ENCODE results near the gene CARD11. TPM values are rescaled to one million over a fixed set of nuclear protein-coding genes. Genes with fewer than 3 reads are reported as not detected.

Gene CARD11
- total and polyA plus RNA-seq, 3 donors from 2014 or later: 2.9 to 3.9 (median 3.2) TPM

- no peaks in the 10 kb centered on the region for H3K9me3 ChIP-seq
- H3K27ac ChIP-seq: no peak overlapping the region
- H3K4me3 ChIP-seq: no peak overlapping the region
- DNase-seq: no peak
- H3K36me3 ChIP-seq (ENCODE audit: low read depth, missing control alignments): no peaks in the 10 kb centered on the region
- TF ChIP-seq, protein P1, sequence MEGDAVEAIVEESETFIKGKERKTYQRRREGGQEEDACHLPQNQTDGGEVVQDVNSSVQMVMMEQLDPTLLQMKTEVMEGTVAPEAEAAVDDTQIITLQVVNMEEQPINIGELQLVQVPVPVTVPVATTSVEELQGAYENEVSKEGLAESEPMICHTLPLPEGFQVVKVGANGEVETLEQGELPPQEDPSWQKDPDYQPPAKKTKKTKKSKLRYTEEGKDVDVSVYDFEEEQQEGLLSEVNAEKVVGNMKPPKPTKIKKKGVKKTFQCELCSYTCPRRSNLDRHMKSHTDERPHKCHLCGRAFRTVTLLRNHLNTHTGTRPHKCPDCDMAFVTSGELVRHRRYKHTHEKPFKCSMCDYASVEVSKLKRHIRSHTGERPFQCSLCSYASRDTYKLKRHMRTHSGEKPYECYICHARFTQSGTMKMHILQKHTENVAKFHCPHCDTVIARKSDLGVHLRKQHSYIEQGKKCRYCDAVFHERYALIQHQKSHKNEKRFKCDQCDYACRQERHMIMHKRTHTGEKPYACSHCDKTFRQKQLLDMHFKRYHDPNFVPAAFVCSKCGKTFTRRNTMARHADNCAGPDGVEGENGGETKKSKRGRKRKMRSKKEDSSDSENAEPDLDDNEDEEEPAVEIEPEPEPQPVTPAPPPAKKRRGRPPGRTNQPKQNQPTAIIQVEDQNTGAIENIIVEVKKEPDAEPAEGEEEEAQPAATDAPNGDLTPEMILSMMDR (IDR thresholded peaks at IDR 0.05): no peak
- no peak for TF ChIP-seq POLR2A (IDR thresholded peaks at IDR 0.05)
- H3K27me3 ChIP-seq: no peaks in the 10 kb centered on the region
- intact Hi-C loops (cut with DNase I; ENCODE audit: low total_unique reads): no loop called here
- no peaks in the 10 kb centered on the region for H3K4me1 ChIP-seq
- 88 to 90% methylated on average over 7 of the region's 7 CpGs for WGBS, 2 donors
Observed at GRCh38 chr7:3078514-3078913, 34.8 kb upstream of the CARD11 start.

DNA sequence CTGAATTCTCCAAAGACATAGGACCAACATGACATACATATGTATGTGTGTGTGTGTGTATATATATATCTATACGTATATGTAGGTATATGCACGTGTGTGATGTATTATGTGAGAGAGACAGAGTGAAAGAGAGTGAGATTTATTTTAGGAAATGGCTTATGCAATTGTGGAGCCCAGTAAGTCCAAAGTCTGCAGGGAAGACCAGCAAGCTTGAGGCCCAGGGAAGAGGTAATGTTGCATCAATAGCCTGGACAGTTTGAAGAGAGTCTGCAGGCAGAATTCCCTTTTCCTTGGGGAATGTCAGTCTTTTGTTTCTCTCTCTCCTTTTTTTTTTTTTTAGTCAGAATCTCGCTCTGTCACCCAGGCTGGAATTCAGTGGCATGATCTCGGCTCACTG is 33.0 kb upstream of the CARD11 start:
- H3K9me3 ChIP-seq: no peaks in the 10 kb centered on the region
- DNase-seq: no peak
- H3K36me3 ChIP-seq (ENCODE audit: low read depth, missing control alignments): no peaks in the 10 kb centered on the region
- no peak overlapping the region for H3K4me3 ChIP-seq
- TF ChIP-seq POLR2A (IDR thresholded peaks at IDR 0.05): no peak
- TF ChIP-seq, protein P1 (IDR thresholded peaks at IDR 0.05): no peak
- intact Hi-C loops (cut with DNase I; ENCODE audit: low total_unique reads): no loop called here
- H3K4me1 ChIP-seq: no peaks in the 10 kb centered on the region
- no peaks in the 10 kb centered on the region for H3K27me3 ChIP-seq
- 81 to 90% methylated on average over 4 of the region's 4 CpGs for WGBS, 2 donors
- no peak overlapping the region for H3K27ac ChIP-seq

DNA sequence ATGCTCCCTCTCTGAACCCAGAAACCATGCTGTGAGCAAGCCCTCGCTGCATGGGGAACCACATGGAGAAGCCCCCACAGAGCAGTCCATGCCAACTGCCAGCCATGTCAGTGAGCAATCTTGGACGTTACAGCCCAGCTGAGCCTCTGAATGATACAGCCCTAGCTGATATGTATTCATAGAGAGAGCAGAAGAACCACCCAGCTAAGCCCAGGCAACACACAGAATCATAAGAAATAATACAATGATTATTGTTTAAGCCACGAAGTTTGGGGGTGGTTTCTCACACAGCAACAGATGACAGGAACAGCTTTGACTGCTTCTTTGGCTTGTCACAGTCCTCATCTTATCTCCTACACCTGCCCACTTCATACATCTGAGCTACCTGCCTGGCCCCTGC is 32.5 kb upstream of the CARD11 start:
- Histone ChIP-seq H3K4me3 (no peak overlapping the region), H3K27ac (no peak overlapping the region), H3K4me1 (no peaks in the 10 kb centered on the region), H3K27me3 (no peaks in the 10 kb centered on the region), H3K36me3 (ENCODE audit: low read depth, missing control alignments) (no peaks in the 10 kb centered on the region), H3K9me3 (no peaks in the 10 kb centered on the region)
- intact Hi-C loops (cut with DNase I; ENCODE audit: low total_unique reads): no loop called here
- DNase-seq: no peak
- WGBS, 2 donors: 93 to 94% methylated on average over 3 of the region's 3 CpGs
- TF ChIP-seq, protein P1 (IDR thresholded peaks at IDR 0.05): no peak
- TF ChIP-seq POLR2A (IDR thresholded peaks at IDR 0.05): no peak

DNA sequence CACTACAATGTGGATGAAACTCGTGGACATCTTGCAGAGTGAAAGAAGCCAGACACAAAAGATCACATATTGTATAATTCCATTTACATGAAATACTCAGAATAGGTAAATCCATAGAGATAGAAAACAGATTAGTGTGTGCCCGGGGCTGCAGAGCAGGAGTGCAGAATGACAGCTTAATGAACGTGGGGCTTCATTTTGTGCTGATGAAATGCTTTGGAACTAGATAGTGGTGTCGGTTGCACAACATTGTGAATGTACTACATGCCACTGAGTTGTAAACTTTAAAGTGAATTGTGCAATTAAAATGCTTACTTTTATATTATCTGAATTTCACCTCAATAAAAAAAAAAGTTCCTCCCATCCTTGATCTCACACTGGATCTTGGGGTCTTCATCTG is 31.8 kb upstream of the CARD11 start:
- WGBS, 2 donors: 86 to 88% methylated on average over 4 of the region's 4 CpGs
- Histone ChIP-seq H3K4me3 (no peak overlapping the region), H3K27me3 (no peaks in the 10 kb centered on the region), H3K27ac (no peak overlapping the region), H3K36me3 (ENCODE audit: low read depth, missing control alignments) (no peaks in the 10 kb centered on the region), H3K9me3 (no peaks in the 10 kb centered on the region), H3K4me1 (no peaks in the 10 kb centered on the region)
- intact Hi-C loops (cut with DNase I; ENCODE audit: low total_unique reads): no loop called here
- TF ChIP-seq POLR2A (IDR thresholded peaks at IDR 0.05): no peak
- TF ChIP-seq, protein P1 (IDR thresholded peaks at IDR 0.05): no peak
- DNase-seq: no peak

DNA sequence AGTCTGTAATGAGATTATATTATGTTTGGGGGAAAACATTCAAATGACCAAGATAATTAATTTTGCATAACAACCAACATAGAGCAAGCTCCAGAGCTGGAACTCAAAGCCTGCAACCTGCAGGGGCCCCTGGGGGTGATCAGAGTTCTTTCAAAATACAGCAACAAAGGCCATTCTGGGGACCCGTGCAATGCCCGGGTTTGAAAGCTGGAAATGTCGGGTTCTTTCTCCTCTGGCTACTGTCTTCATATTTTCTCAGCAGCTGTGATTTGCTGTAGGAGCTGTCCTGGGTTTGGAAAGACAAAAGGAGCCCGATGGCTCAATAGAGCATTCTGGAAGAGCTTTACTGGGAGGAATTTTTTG is 30.8 kb upstream of the CARD11 start:
- intact Hi-C loops (cut with DNase I; ENCODE audit: low total_unique reads): no loop called here
- Histone ChIP-seq H3K4me1 (no peaks in the 10 kb centered on the region), H3K27ac (no peak overlapping the region), H3K27me3 (no peaks in the 10 kb centered on the region), H3K4me3 (no peak overlapping the region), H3K36me3 (ENCODE audit: low read depth, missing control alignments) (no peaks in the 10 kb centered on the region), H3K9me3 (no peaks in the 10 kb centered on the region)
- 62 to 71% methylated on average over 4 of the region's 4 CpGs for WGBS, 2 donors
- TF ChIP-seq, protein P1 (IDR thresholded peaks at IDR 0.05): no peak
- TF ChIP-seq POLR2A (IDR thresholded peaks at IDR 0.05): no peak
- DNase-seq: no peak

All from testis (tissue), 3 donors.